ENCODE measurements around the gene NUBP1.

The NUBP1 gene

GRCh38 chr16:10817963-10818941 is 74.6 kb downstream of the NUBP1 start, which contains the start of gene TVP23A:
TVP23A (minus strand) TSS chr16:10818794; CDS start chr16:10818493, 301 bp downstream.
- in situ Hi-C loops (cut with MboI; ENCODE audit: low sequenced_read_pairs, unreplicated experiment) = no loop called here

More at GRCh38 chr16:10817963-10818941, 74.6 kb downstream of the NUBP1 start, which contains the start of gene TVP23A:
- TF ChIP-seq CTCF (IDR thresholded peaks at IDR 0.05; ENCODE audit: borderline replicate concordance, control extremely low read depth, extremely low read depth, insufficient read depth, missing control alignments) = no peak
- no peak for DNase-seq (ENCODE audit: low spot score)

All from GM13976 (cell line).